CD4-positive, CD25-positive, alpha-beta regulatory T cell (primary cell): Measurements from ENCODE around the gene KRTAP17-1. TPM values are rescaled to one million over a fixed set of nuclear protein-coding genes. Genes with fewer than 3 reads are reported as not detected.
A peak's percentile ranks its signal among the peaks of the same experiment; 100 is the strongest.
"Not testable (repeated sequence)": the region's sequence is repeated elsewhere in the genome, so short reads cannot be mapped to it uniquely, and the experiment has no call there.

ENCODE experiments used
- ATAC-seq, 2 donors: fragments of 150-1000 bp; cut with Tn5 transposase; one replicate each; pipeline ENCODE4 v1.10.0; 2021; ENCODE audit warnings: low read depth in 2 of 2, moderate number of reproducible peaks in 2 of 2, moderate library complexity in 1 of 2
- DNase-seq, 3 donors: peaks; one replicate each; pipeline versions ENCODE4 v3.0.0 to v3.0.0-alpha.2; 2012 to 2022; ENCODE audit warnings: mixed read lengths in 1 of 3
- H3K27ac ChIP-seq: one replicate; pipeline ENCODE4 v1.7.0; 2013; ENCODE audit warnings: mild to moderate bottlenecking, low read length; ENCODE audit not compliant: insufficient read depth, poor library complexity, severe bottlenecking
- H3K27me3 ChIP-seq: one replicate; pipeline ENCODE4 v1.7.0; 2013; ENCODE audit warnings: low read length; ENCODE audit not compliant: control insufficient read depth, insufficient read depth
- H3K36me3 ChIP-seq: one replicate; pipeline ENCODE4 v1.7.0; 2013; ENCODE audit warnings: mild to moderate bottlenecking, low read length, moderate library complexity; ENCODE audit not compliant: control insufficient read depth, insufficient read depth
- H3K4me1 ChIP-seq: 2 replicates; pipeline ENCODE4 v1.7.0; 2013; ENCODE audit warnings: mild to moderate bottlenecking, low read length; ENCODE audit not compliant: insufficient read depth, control insufficient read depth, poor library complexity, severe bottlenecking
- H3K4me3 ChIP-seq: one replicate; pipeline ENCODE4 v1.7.0; 2013; ENCODE audit warnings: low read depth, mild to moderate bottlenecking, low read length, moderate library complexity
- H3K9me3 ChIP-seq, 2 experiments: 1 replicate in 1 of 2; 2 replicates in 1 of 2; pipeline ENCODE4 v1.7.0; 2013; ENCODE audit warnings: low read length in 2 of 2, mild to moderate bottlenecking in 1 of 2, moderate library complexity in 1 of 2; ENCODE audit not compliant: control insufficient read depth in 2 of 2
- H3K27ac Mint-ChIP-seq, 3 donors: one replicate each; pipeline ENCODE4 v1.8.0; 2020 to 2022; ENCODE audit warnings: mild to moderate bottlenecking in 3 of 3, mixed read lengths in 3 of 3, moderate library complexity in 2 of 3
- H3K27me3 Mint-ChIP-seq: one replicate; pipeline ENCODE4 v1.8.0; 2022; ENCODE audit warnings: mild to moderate bottlenecking, mixed read lengths
- H3K36me3 Mint-ChIP-seq: one replicate; pipeline ENCODE4 v1.8.0; 2020; ENCODE audit warnings: mixed read lengths
- H3K4me1 Mint-ChIP-seq, 4 donors: one replicate each; pipeline ENCODE4 v1.8.0; 2020 to 2022; ENCODE audit warnings: mixed read lengths in 4 of 4, mild to moderate bottlenecking in 1 of 4
- H3K4me3 Mint-ChIP-seq, 4 donors: one replicate each; pipeline ENCODE4 v1.8.0; 2020 to 2022; ENCODE audit warnings: mild to moderate bottlenecking in 4 of 4, mixed read lengths in 4 of 4, moderate library complexity in 3 of 4
- H3K9me3 Mint-ChIP-seq, 7 donors: one replicate each; pipeline ENCODE4 v1.8.0; 2020 to 2022; ENCODE audit warnings: mixed read lengths in 7 of 7, mild to moderate bottlenecking in 3 of 7, moderate library complexity in 2 of 7
- polyA plus RNA-seq, 4 donors: library from polyadenylated mRNA; unstranded; fragments of 300-500 nt; fragmentation: Illumina TruSeq; gene quantifications; one replicate each; pipeline ENCODE4 v1.2.3, GENCODE V29; 2021
- total RNA-seq: library from RNA; stranded (reverse); gene quantifications from one replicate; pipeline ENCODE4 v1.2.3, GENCODE V29; 2022

Gene KRTAP17-1
- total and polyA plus RNA-seq, 5 donors from 2014 or later = not detected

DNA sequence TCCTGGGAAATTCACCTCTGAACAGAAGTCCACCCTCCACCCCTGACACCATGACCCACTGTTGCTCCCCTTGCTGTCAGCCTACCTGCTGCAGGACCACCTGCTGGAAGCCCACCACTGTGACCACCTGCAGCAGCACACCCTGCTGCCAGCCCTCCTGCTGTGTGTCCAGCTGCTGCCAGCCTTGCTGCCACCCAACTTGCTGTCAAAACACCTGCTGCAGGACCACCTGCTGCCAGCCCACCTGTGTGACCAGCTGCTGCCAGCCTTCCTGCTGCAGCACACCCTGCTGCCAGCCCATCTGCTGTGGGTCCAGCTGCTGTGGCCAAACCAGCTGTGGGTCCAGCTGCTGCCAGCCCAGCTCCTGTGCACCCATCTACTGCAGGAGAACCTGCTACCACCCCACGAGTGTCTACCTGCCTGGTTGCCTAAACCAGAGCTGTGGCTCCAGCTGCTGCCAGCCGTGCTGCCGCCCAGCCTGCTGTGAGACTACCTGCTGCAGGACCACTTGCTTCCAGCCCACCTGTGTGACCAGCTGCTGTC, 39.8 kb downstream of the KRTAP17-1 start, which contains the start of gene KRTAP9-7:
Gene KRTAP9-7 (plus strand): TSS at position 51 of the 543 bp plus-strand sequence. CDS start 0 bp downstream, at position 51.
- not testable (repeated sequence) for H3K4me1 ChIP-seq, ATAC-seq, H3K9me3 ChIP-seq, H3K36me3 Mint-ChIP-seq, H3K4me3 ChIP-seq, H3K27ac ChIP-seq, H3K4me3 Mint-ChIP-seq, H3K27ac Mint-ChIP-seq, H3K9me3 Mint-ChIP-seq, DNase-seq, H3K36me3 ChIP-seq
- H3K4me1 Mint-ChIP-seq = peaks cover 0 to 12% (median 3%) of the 10 kb centered on the region in 4 donors
- H3K27me3 ChIP-seq = peaks cover 15% of the 10 kb centered on the region
- peaks cover 38% of the 10 kb centered on the region for H3K27me3 Mint-ChIP-seq

DNA sequence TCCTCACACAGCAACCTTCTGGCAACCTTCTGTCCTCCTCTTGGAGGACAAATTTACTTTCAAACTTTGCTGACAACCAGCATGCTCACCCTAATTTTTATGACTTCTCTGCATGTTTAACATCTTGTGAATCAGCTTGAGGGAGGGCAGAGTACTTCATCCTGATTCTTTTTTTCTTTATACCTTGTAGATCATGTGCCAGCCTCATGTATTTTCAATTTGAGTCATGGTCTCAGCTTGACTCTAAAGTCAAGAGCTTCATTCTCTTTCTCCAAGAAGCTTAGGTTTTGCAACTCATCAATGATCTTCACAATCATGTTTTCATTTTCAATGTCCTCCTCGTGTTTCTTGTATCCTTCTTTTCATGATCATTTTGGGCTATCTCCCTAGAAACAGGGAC, 43.7 kb downstream of the KRTAP17-1 start:
- Histone ChIP-seq H3K36me3 (no peaks in the 10 kb centered on the region), H3K9me3 (no peaks in the 10 kb centered on the region), H3K27me3 (peaks cover 6% of the 10 kb centered on the region), H3K27ac (no peak overlapping the region), H3K4me3 (no peak overlapping the region), H3K4me1 (no peaks in the 10 kb centered on the region)
- Mint-ChIP-seq H3K27ac (no peak overlapping the region), H3K4me1 (peaks cover 0 to 10% (median 5%) of the 10 kb centered on the region in 4 donors), H3K36me3 (no peaks in the 10 kb centered on the region), H3K27me3 (peaks cover 16% of the 10 kb centered on the region), H3K4me3 (no peak overlapping the region), H3K9me3 (no peaks in the 10 kb centered on the region)
- DNase-seq (no peak), ATAC-seq (no peak)

DNA sequence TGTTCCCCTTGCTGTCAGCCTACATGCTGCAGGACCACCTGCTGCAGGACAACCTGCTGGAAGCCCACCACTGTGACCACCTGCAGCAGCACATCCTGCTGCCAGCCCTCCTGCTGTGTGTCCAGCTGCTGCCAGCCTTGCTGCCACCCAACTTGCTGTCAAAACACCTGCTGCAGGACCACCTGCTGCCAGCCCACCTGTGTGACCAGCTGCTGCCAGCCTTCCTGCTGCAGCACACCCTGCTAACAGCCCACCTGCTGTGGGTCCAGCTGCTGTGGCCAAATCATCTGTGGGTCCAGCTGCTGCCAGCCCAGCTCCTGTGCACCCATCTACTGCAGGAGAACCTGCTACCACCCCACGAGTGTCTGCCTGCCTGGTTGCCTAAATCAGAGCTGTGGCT, 44.2 kb downstream of the KRTAP17-1 start:
- H3K4me1 Mint-ChIP-seq, H3K36me3 Mint-ChIP-seq, H3K9me3 ChIP-seq, H3K9me3 Mint-ChIP-seq, H3K4me1 ChIP-seq, H3K27ac ChIP-seq, H3K27ac Mint-ChIP-seq, H3K36me3 ChIP-seq, H3K27me3 ChIP-seq, H3K4me3 ChIP-seq, ATAC-seq, H3K4me3 Mint-ChIP-seq, DNase-seq: not testable (repeated sequence)
- peaks cover 13% of the 10 kb centered on the region for H3K27me3 Mint-ChIP-seq

DNA sequence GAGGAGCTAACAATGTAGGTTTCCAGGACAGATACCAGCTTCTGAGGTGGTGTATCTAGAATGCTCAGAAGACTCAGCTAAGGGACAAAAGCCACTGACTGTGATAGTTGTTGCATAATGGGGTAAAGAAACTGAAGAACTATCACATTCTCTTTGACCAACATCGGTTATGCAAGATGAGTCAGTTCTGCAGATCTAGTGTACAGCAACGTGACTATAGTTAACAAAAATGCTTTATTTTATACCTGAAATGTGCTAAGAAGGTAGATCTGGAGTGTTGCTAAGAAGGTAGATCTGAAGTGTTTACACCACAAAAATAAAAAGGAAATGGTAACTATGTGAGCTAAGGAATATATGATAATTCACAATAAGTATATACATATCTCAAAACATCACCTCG, 47.8 kb downstream of the KRTAP17-1 start:
- H3K27me3 ChIP-seq = peaks cover 11% of the 10 kb centered on the region
- H3K4me3 Mint-ChIP-seq = no peak overlapping the region
- ATAC-seq (no peak), DNase-seq (no peak)
- no peaks in the 10 kb centered on the region for H3K36me3 ChIP-seq
- no peak overlapping the region for H3K27ac Mint-ChIP-seq
- no peak overlapping the region for H3K27ac ChIP-seq
- H3K27me3 Mint-ChIP-seq = peaks cover 21% of the 10 kb centered on the region
- H3K9me3 ChIP-seq = no peaks in the 10 kb centered on the region
- H3K36me3 Mint-ChIP-seq = no peaks in the 10 kb centered on the region
- H3K4me1 ChIP-seq = no peaks in the 10 kb centered on the region
- peaks cover 0 to 17% (median 7%) of the 10 kb centered on the region in 4 donors for H3K4me1 Mint-ChIP-seq
- no peaks in the 10 kb centered on the region for H3K9me3 Mint-ChIP-seq
- H3K4me3 ChIP-seq = no peak overlapping the region

DNA sequence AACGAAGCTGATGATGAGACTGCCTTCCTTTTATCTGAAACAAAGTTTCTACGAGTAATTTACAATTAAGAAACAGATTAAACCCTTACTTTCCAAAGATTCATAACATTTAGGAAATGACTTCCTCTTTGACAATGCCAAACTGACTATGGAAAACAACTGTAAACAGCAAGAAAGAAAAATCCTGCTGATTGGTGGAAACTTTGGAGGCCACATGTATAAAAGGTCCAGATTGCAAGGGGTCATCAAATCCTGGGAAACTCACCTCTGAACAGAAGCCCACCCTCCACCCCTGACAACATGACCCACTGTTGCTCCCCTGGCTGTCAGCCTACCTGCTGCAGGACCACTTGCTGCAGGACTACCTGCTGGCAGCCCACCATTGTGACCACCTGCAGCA, 50.4 kb downstream of the KRTAP17-1 start, which contains the start of gene KRTAP9-6:
Gene KRTAP9-6 (plus strand): TSS at position 301 of the 400 bp plus-strand sequence. CDS start 0 bp downstream, at position 301.
- Histone ChIP-seq H3K4me3 (no peak within 1 kb of the TSS), H3K9me3 (no peaks in the 10 kb centered on the region), H3K27ac (no peak within 1 kb of the TSS), H3K27me3 (peaks cover 13% of the 10 kb centered on the region), H3K36me3 (no peaks in the 10 kb centered on the region), H3K4me1 (no peaks in the 10 kb centered on the region)
- H3K4me3 Mint-ChIP-seq = no peak within 1 kb of the TSS
- no peak for DNase-seq
- H3K9me3 Mint-ChIP-seq = peaks cover 0 to 2% (median 0%) of the 10 kb centered on the region in 7 donors
- peaks cover 0 to 18% (median 8%) of the 10 kb centered on the region in 4 donors for H3K4me1 Mint-ChIP-seq
- peaks cover 4% of the 10 kb centered on the region for H3K36me3 Mint-ChIP-seq
- H3K27ac Mint-ChIP-seq = peak within 1 kb of the TSS in 1 of 3 donors; percentile 15
- H3K27me3 Mint-ChIP-seq = peaks cover 31% of the 10 kb centered on the region
- ATAC-seq = no peak

Other genes with a start within 250 kb of the KRTAP17-1 start
Only the 30 nearest of the 35 such genes appear.
- not detected for gene KRTAP4-9, start 210.3 kb downstream of the KRTAP17-1 start, total RNA-seq
- gene KRTAP4-9, start 210.3 kb downstream of the KRTAP17-1 start, polyA plus RNA-seq = not detected
- gene KRTAP4-11, start 197.3 kb downstream of the KRTAP17-1 start, total RNA-seq = not detected
- not detected for gene KRTAP4-11, start 197.3 kb downstream of the KRTAP17-1 start, polyA plus RNA-seq
- gene KRTAP4-12, start 191.5 kb downstream of the KRTAP17-1 start, total RNA-seq = not detected
- not detected for gene KRTAP4-12, start 191.5 kb downstream of the KRTAP17-1 start, polyA plus RNA-seq
- not detected for gene KRTAP4-6, start 175.2 kb downstream of the KRTAP17-1 start, total RNA-seq
- gene KRTAP4-6, start 175.2 kb downstream of the KRTAP17-1 start, polyA plus RNA-seq = not detected
- not detected for gene KRTAP4-5, start 165.9 kb downstream of the KRTAP17-1 start, total RNA-seq
- gene KRTAP4-5, start 165.9 kb downstream of the KRTAP17-1 start, polyA plus RNA-seq = not detected
- not detected for gene KRTAP4-4, start 155.0 kb downstream of the KRTAP17-1 start, total RNA-seq
- not detected for gene KRTAP4-4, start 155.0 kb downstream of the KRTAP17-1 start, polyA plus RNA-seq
- gene KRTAP4-3, start 147.5 kb downstream of the KRTAP17-1 start, total RNA-seq = not detected
- not detected for gene KRTAP4-3, start 147.5 kb downstream of the KRTAP17-1 start, polyA plus RNA-seq
- not detected for gene KRTAP4-2, start 137.5 kb downstream of the KRTAP17-1 start, total RNA-seq
- gene KRTAP4-2, start 137.5 kb downstream of the KRTAP17-1 start, polyA plus RNA-seq = not detected
- gene KRTAP4-1, start 130.8 kb downstream of the KRTAP17-1 start, total RNA-seq = not detected
- gene KRTAP4-1, start 130.8 kb downstream of the KRTAP17-1 start, polyA plus RNA-seq = not detected
- not detected for gene KRTAP9-1, start 125.8 kb downstream of the KRTAP17-1 start, total RNA-seq
- not detected for gene KRTAP9-1, start 125.8 kb downstream of the KRTAP17-1 start, polyA plus RNA-seq
- gene KRTAP9-2, start 89.1 kb downstream of the KRTAP17-1 start, total RNA-seq = not detected
- gene KRTAP9-2, start 89.1 kb downstream of the KRTAP17-1 start, polyA plus RNA-seq = not detected
- gene KRTAP9-3, start 83.3 kb downstream of the KRTAP17-1 start, total RNA-seq = not detected
- gene KRTAP9-3, start 83.3 kb downstream of the KRTAP17-1 start, polyA plus RNA-seq = not detected
- not detected for gene KRTAP9-8, start 77.7 kb downstream of the KRTAP17-1 start, total RNA-seq
- not detected for gene KRTAP9-8, start 77.7 kb downstream of the KRTAP17-1 start, polyA plus RNA-seq
- gene KRTAP9-4, start 66.0 kb downstream of the KRTAP17-1 start, total RNA-seq = not detected
- not detected for gene KRTAP9-4, start 66.0 kb downstream of the KRTAP17-1 start, polyA plus RNA-seq
- not detected for gene KRTAP9-9, start 60.3 kb downstream of the KRTAP17-1 start, total RNA-seq
- gene KRTAP9-9, start 60.3 kb downstream of the KRTAP17-1 start, polyA plus RNA-seq = not detected
- gene KRTAP9-6, start 50.3 kb downstream of the KRTAP17-1 start, total RNA-seq = not detected
- not detected for gene KRTAP9-6, start 50.3 kb downstream of the KRTAP17-1 start, polyA plus RNA-seq
- gene KRTAP9-7, start 40.0 kb downstream of the KRTAP17-1 start, total RNA-seq = not detected
- not detected for gene KRTAP9-7, start 40.0 kb downstream of the KRTAP17-1 start, polyA plus RNA-seq
- gene KRTAP29-1, start 12.9 kb downstream of the KRTAP17-1 start, total RNA-seq = not detected
- under 1 TPM in 1 of 4 donors, not detected in 3; 0.63 TPM for gene KRTAP29-1, start 12.9 kb downstream of the KRTAP17-1 start, polyA plus RNA-seq
- 0.42 TPM for gene KRTAP16-1, start 6.4 kb downstream of the KRTAP17-1 start, total RNA-seq
- under 1 TPM in 1 of 4 donors, not detected in 3; 0.17 TPM for gene KRTAP16-1, start 6.4 kb downstream of the KRTAP17-1 start, polyA plus RNA-seq
- not detected for gene KRT33A, start 35.1 kb upstream of the KRTAP17-1 start, total RNA-seq
- gene KRT33A, start 35.1 kb upstream of the KRTAP17-1 start, polyA plus RNA-seq = not detected
- not detected for gene KRT33B, start 54.1 kb upstream of the KRTAP17-1 start, total RNA-seq
- gene KRT33B, start 54.1 kb upstream of the KRTAP17-1 start, polyA plus RNA-seq = not detected
- not detected for gene KRT34, start 66.6 kb upstream of the KRTAP17-1 start, total RNA-seq
- gene KRT34, start 66.6 kb upstream of the KRTAP17-1 start, polyA plus RNA-seq = not detected
- not detected for gene KRT31, start 81.9 kb upstream of the KRTAP17-1 start, total RNA-seq
- not detected for gene KRT31, start 81.9 kb upstream of the KRTAP17-1 start, polyA plus RNA-seq
- not detected for gene KRT37, start 108.9 kb upstream of the KRTAP17-1 start, total RNA-seq
- not detected for gene KRT37, start 108.9 kb upstream of the KRTAP17-1 start, polyA plus RNA-seq
- gene KRT38, start 125.3 kb upstream of the KRTAP17-1 start, total RNA-seq = not detected
- not detected for gene KRT38, start 125.3 kb upstream of the KRTAP17-1 start, polyA plus RNA-seq
- not detected for gene KRT32, start 151.7 kb upstream of the KRTAP17-1 start, total RNA-seq
- not detected for gene KRT32, start 151.7 kb upstream of the KRTAP17-1 start, polyA plus RNA-seq
- gene KRT35, start 165.4 kb upstream of the KRTAP17-1 start, total RNA-seq = not detected
- not detected for gene KRT35, start 165.4 kb upstream of the KRTAP17-1 start, polyA plus RNA-seq
- not detected for gene KRT36, start 174.2 kb upstream of the KRTAP17-1 start, total RNA-seq
- gene KRT36, start 174.2 kb upstream of the KRTAP17-1 start, polyA plus RNA-seq = not detected
- gene KRT13, start 189.9 kb upstream of the KRTAP17-1 start, total RNA-seq = not detected
- not detected for gene KRT13, start 189.9 kb upstream of the KRTAP17-1 start, polyA plus RNA-seq
- gene KRT15, start 203.2 kb upstream of the KRTAP17-1 start, total RNA-seq = not detected
- gene KRT15, start 203.2 kb upstream of the KRTAP17-1 start, polyA plus RNA-seq = not detected